Activated CD4-positive, alpha-beta T cell treated with anti-CD3 and anti-CD28 coated beads, Interleukin-2, amount 10 ng/mL, durations not matched to agents 7 days and 5 days (primary cell): ENCODE measurements around the gene SH3BGRL. TPM values are rescaled to one million over a fixed set of nuclear protein-coding genes. Genes with fewer than 3 reads are reported as not detected.

Experiments
- CTCF ChIA-PET: fragments of 350-600 bp; sonication (Branson Sonifier 250); formaldehyde crosslinking; loops from one replicate; lab custom pipeline; 2021; ENCODE audit warnings: antibody characterized with exemption; lab: Charles Lee
- POLR2A ChIA-PET: fragments of 350-600 bp; sonication (Branson Sonifier 250); formaldehyde crosslinking; loops from one replicate; lab custom pipeline; 2021; ENCODE audit warnings: antibody characterized with exemption; lab: Charles Lee
- DNase-seq: peaks from one replicate; pipeline ENCODE4 v3.0.0-alpha.2; 2020
- H3K27ac Mint-ChIP-seq: one replicate; pipeline ENCODE4 v1.8.0; 2021; ENCODE audit warnings: mild to moderate bottlenecking, moderate library complexity, mixed read lengths
- H3K27me3 Mint-ChIP-seq: one replicate; pipeline ENCODE4 v1.8.0; 2021; ENCODE audit warnings: mixed read lengths
- H3K36me3 Mint-ChIP-seq: one replicate; pipeline ENCODE4 v1.8.0; 2021; ENCODE audit warnings: low read depth, mixed read lengths
- H3K4me1 Mint-ChIP-seq: one replicate; pipeline ENCODE4 v1.8.0; 2021; ENCODE audit warnings: mixed read lengths
- H3K4me3 Mint-ChIP-seq: one replicate; pipeline ENCODE4 v1.8.0; 2021; ENCODE audit warnings: mild to moderate bottlenecking, moderate library complexity, mixed read lengths
- H3K9me3 Mint-ChIP-seq: one replicate; pipeline ENCODE4 v1.8.0; 2021; ENCODE audit warnings: mixed read lengths
- total RNA-seq, 2 experiments: library from RNA; stranded (reverse); gene quantifications; one replicate each; pipeline ENCODE4 v1.2.3, GENCODE V29; 2021

SH3BGRL gene
- total RNA-seq, 2 experiments from 2014 or later = 79.8 to 84.9 TPM

DNA sequence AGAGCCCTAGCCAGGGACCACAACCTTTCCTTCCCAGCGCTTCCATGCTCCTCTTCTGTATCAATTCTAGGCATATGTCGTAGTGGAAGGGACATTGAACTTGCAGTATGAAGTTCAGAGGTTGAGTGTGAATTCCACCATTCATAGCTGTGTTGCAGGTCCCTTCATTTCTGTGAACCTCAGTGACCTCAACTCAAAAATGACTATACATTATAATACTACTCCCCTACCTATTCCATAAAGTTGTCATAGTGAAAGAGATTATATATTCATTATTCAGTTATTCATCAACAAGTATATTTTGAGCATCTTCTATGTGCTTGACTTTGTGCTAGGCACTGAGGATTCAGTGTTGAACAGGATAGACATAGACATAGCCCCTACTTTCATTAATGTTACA, 28.0 kb downstream of the SH3BGRL start:
- CTCF ChIA-PET = no interaction called here
- no peak overlapping the region for H3K27ac Mint-ChIP-seq

DNA sequence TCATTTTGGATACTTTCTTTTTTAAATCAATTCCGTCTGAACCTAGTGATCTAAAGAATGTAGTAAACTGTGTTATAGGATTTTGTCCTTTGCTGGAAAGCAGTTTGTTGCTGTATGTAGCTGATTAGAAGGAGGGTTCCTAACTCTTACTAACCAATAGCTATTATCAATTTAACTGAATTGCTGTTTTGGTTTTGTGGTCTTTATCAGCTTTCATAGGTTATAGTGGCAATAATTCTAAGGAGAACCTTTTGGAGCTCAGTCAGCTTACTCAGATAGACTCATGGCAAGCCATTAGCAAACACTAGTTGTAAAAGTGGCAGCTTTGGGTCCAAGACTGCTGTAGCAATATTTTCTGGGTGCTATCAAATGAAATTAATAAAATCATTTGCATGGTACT, 29.6 kb downstream of the SH3BGRL start:
- Mint-ChIP-seq H3K4me1 (no peaks in the 10 kb centered on the region), H3K9me3 (peaks cover 4% of the 10 kb centered on the region), H3K27ac (no peak overlapping the region), H3K27me3 (no peaks in the 10 kb centered on the region), H3K4me3 (no peak overlapping the region), H3K36me3 (peaks cover 23% of the 10 kb centered on the region)
- POLR2A ChIA-PET = no interaction called here
- CTCF ChIA-PET = no interaction called here
- no peak for DNase-seq

More for the DNA sequence above, 28.0 kb downstream of the SH3BGRL start:
- POLR2A ChIA-PET = no interaction called here
- no peak for DNase-seq
- peaks cover 4% of the 10 kb centered on the region for H3K9me3 Mint-ChIP-seq
- no peaks in the 10 kb centered on the region for H3K4me1 Mint-ChIP-seq
- no peak overlapping the region for H3K4me3 Mint-ChIP-seq
- H3K36me3 Mint-ChIP-seq = peaks cover 15% of the 10 kb centered on the region
- H3K27me3 Mint-ChIP-seq = no peaks in the 10 kb centered on the region

DNA sequence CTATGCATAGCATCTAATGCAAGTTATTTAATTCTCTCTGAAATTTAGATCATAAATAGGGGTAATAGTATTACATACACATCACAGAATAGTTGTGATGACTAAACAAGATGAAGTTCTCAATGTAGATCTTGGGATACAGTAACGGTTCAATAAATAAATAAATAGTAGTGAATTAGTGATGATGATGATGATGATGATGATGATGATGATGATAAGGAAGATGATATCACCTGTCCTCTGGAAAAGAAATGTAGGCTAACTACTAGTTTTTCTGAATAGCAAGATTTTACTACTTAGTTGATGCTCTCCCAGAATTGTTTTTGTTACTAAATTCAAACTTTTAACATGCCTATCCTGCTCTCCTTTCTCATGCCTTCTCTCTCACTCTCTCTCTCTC, 30.3 kb downstream of the SH3BGRL start:
- peaks cover 4% of the 10 kb centered on the region for H3K9me3 Mint-ChIP-seq
- H3K27me3 Mint-ChIP-seq = no peaks in the 10 kb centered on the region
- ChIA-PET CTCF (no interaction called here), POLR2A (no interaction called here)
- no peak for DNase-seq
- H3K36me3 Mint-ChIP-seq = peaks cover 29% of the 10 kb centered on the region
- no peaks in the 10 kb centered on the region for H3K4me1 Mint-ChIP-seq
- H3K27ac Mint-ChIP-seq = no peak overlapping the region
- no peak overlapping the region for H3K4me3 Mint-ChIP-seq

DNA sequence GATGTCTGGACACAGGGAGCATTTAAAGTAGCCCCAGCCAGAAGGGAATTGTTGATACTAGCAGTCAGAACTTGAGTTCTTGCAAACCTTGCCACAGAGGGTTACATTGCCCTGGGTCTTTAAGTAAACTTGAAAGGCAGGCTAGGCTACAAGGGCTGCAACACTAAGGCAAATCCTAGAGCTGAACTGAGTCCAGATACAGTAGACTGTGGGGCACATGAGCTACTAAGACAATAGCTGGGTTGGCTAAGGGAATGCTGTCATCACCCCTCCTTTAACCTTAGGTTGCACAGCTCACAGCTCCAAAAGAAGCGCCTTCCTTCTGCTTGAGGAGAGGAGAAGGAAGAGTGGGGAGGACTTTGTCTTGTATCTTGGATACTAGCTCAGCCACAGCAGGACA, 35.6 kb downstream of the SH3BGRL start:
- ChIA-PET CTCF (no interaction called here), POLR2A (no interaction called here)
- DNase-seq = no peak
- Mint-ChIP-seq H3K27ac (no peak overlapping the region), H3K9me3 (peaks cover 12% of the 10 kb centered on the region), H3K36me3 (peaks cover 49% of the 10 kb centered on the region), H3K27me3 (no peaks in the 10 kb centered on the region), H3K4me3 (no peak overlapping the region), H3K4me1 (no peaks in the 10 kb centered on the region)

DNA sequence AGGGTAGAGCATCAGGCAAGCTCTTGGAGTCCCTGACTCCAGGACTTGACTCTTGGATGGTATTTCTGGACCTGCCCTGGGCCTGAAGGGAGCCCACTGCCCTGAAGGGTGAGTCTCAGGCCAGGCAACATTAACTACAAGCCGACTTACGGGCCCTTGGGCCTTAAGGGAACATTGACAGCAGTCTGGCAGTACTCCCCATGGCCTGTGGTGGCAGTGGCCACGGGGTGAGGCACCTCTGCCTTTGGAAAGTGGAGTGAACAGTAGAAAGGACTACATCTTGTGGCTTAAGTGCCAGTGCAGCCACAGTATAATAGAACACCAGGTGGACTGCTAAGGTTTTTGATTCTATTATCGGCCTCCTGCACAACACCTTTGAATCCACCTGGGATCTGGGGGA, 36.3 kb downstream of the SH3BGRL start:
- no peaks in the 10 kb centered on the region for H3K27me3 Mint-ChIP-seq
- H3K4me3 Mint-ChIP-seq = no peak overlapping the region
- H3K9me3 Mint-ChIP-seq = peaks cover 12% of the 10 kb centered on the region
- DNase-seq = no peak
- no peak overlapping the region for H3K27ac Mint-ChIP-seq
- H3K36me3 Mint-ChIP-seq = peaks cover 49% of the 10 kb centered on the region
- CTCF ChIA-PET = no interaction called here
- POLR2A ChIA-PET = no interaction called here
- no peaks in the 10 kb centered on the region for H3K4me1 Mint-ChIP-seq

DNA sequence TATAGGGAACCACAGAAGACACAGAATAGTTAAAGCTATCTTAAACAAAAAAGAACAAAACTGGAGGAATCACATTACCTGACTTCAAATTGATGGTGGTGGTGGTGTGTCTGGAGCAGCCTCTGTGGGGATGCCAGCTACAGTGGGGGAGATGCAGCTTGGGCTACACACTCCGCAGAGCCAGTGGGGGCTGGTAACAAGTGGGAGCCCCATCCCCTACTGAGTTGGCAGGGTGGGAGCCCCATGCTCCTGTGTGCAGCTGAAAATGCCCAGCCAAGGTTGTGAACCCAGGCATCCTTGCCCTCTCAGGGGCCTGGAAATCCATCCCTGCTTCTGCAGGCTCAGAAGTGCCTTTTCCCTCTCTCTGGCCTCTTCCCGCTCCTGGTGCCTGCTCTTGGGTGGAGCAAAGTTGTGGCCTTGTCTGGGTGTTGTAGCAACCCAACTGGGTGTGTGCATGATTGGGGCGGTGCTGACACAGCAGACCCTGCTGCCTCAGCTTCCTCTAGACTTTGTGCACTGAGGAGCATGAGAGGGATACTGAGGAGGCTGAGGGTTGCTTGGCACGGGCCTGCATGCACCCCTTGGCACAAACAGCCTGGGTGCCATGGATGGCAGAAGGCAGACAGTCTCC, 38.9 kb downstream of the SH3BGRL start:
- DNase-seq = no peak
- Mint-ChIP-seq H3K27ac (no peak overlapping the region), H3K27me3 (no peaks in the 10 kb centered on the region), H3K9me3 (peaks cover 8% of the 10 kb centered on the region), H3K4me1 (no peaks in the 10 kb centered on the region), H3K4me3 (no peak overlapping the region), H3K36me3 (peaks cover 39% of the 10 kb centered on the region)
- CTCF ChIA-PET = no interaction called here
- POLR2A ChIA-PET = no interaction called here

DNA sequence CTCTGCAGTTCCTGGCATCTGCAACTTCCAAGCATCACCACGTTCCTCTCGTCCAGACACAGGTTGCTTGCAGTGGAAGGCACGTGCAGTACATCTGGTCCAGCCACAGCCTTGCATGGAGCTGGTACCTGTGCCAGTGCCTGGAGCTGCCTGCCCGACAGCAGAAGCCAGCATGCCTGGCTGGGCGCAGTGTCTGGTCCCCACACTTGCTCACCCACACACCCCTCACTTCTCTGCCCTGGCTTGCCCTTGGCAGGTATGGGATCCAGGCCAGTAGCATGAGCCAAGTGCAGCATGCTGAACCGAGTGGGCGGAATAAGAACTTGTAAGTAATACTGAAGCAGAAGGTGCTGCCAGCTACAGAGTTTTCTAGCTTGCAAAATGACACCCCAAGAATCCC, 39.9 kb downstream of the SH3BGRL start:
- Mint-ChIP-seq H3K9me3 (peaks cover 8% of the 10 kb centered on the region), H3K4me1 (no peaks in the 10 kb centered on the region), H3K4me3 (no peak overlapping the region), H3K36me3 (peaks cover 30% of the 10 kb centered on the region), H3K27ac (no peak overlapping the region), H3K27me3 (no peaks in the 10 kb centered on the region)
- DNase-seq = no peak
- CTCF ChIA-PET = no interaction called here
- POLR2A ChIA-PET = no interaction called here

DNA sequence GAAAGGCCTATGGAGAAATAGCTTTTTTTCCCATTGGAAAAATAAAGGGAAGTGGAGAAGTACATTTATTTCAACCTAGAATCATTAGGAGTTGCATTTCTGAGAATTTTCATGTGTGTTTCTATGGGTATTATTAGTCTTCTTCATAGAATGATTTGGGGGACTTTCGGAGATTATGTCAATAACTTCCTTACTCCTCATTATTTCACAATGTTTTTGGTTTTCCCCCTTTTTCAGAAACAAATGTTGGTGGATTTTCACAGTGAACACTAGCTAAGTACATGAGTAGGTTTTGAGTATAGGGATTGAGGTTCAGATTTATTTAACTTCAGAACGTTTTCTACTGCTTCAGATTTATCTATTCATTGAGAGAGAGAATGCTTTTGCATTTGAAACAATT, 54.0 kb downstream of the SH3BGRL start:
- Mint-ChIP-seq H3K9me3 (no peaks in the 10 kb centered on the region), H3K4me3 (no peak overlapping the region), H3K27ac (no peak overlapping the region), H3K27me3 (no peaks in the 10 kb centered on the region), H3K4me1 (peaks cover 5% of the 10 kb centered on the region), H3K36me3 (peaks cover 2% of the 10 kb centered on the region)
- DNase-seq = no peak
- CTCF ChIA-PET = no interaction called here
- POLR2A ChIA-PET = no interaction called here

DNA sequence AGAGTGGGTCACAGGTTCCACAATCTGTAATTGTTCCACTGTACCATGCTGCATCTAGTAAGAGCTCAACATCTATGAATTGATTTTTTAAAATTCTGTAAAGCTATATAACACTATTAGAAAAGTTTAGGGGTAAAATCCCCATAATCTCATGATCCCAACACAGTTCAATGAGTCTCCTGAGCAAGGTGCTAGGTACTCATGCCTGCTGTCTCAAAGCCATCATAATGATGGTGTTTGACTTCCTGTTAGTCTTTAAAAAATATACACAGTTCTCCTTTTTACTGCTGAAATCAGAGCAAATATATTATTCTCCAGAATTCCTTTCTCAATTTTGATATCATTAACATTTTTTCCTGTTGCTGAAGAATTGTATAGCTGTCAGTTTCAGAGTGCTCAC, 55.9 kb downstream of the SH3BGRL start:
- H3K9me3 Mint-ChIP-seq = no peaks in the 10 kb centered on the region
- POLR2A ChIA-PET = no interaction called here

DNA sequence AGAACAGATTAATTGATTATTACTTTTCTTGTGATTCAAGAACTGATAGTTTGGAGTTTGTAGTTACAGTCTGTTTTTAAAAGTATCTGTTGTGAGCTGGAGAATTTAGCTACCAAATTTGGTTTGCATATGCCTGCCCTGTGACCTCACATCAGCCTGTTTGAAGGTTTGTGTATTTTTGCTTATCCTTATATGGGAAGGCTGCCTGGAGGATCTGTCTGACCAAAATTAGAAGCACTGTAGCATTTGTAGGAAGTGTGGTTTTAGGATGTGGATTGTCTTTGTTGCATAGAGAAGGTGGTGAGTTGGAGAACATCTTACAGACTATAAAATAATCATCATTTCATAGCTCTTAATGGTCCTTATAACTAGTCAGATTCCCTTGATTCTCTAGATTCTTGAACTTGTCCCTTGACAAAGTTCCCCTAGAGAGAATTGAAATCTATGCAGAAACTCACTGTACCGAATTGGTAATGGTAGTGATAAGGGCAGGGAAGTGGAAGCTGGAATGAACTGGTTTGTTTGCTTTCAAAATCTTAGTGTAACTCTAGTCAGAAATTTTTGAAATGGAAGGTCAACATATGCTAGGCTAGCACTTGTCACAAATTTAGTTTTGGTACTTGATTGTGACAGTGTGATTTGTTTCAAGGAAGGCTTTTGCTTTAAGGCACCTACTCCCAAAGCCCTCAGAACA, 57.3 kb downstream of the SH3BGRL start:
- Mint-ChIP-seq H3K4me3 (no peak overlapping the region), H3K36me3 (peaks cover 2% of the 10 kb centered on the region), H3K4me1 (peaks cover 5% of the 10 kb centered on the region), H3K27ac (no peak overlapping the region), H3K9me3 (no peaks in the 10 kb centered on the region), H3K27me3 (no peaks in the 10 kb centered on the region)
- no peak for DNase-seq
- POLR2A ChIA-PET = no interaction called here
- CTCF ChIA-PET = interaction anchor here (0.6 kb wide), 1 partner anchor 131 kb away, joined by 4 read pairs; no protein-coding TSS in a partner anchor

More for the DNA sequence above, 55.9 kb downstream of the SH3BGRL start:
- peaks cover 5% of the 10 kb centered on the region for H3K4me1 Mint-ChIP-seq
- H3K36me3 Mint-ChIP-seq = peaks cover 2% of the 10 kb centered on the region
- no peak overlapping the region for H3K4me3 Mint-ChIP-seq
- no peaks in the 10 kb centered on the region for H3K27me3 Mint-ChIP-seq
- no peak for DNase-seq
- CTCF ChIA-PET = no interaction called here
- no peak overlapping the region for H3K27ac Mint-ChIP-seq

DNA sequence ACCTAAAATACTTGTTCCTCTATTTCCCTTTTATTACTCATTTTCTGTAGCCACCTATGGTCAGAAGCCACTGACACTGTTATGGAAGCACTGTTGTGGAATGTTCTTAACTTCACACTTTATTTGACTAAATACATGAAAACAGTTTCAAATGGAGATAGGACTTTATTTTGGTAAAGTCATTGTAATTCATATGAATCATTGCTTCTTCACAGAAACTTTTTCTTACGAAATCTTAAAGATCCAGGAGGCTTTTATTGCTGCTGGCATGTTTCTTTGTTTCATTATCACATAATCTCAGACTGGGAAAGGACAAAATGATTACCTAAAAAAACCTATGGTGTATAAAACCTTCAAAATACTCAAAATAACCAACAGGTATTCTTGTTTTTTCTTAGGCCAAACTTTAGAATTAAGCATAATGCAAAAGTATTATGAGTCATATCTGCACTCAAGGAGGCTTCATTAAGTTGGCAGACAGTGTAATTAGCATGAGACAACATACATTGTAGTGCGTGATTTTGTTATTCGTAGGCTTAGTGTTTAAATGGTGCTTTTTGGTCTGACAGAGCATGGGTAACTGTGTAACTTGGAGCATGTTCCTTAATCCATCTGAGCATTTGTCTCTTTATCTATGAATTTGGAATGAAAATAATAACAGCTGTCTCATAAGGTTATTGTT, 58.0 kb downstream of the SH3BGRL start:
- POLR2A ChIA-PET = no interaction called here
- CTCF ChIA-PET = no interaction called here
- H3K4me3 Mint-ChIP-seq = no peak overlapping the region
- H3K27ac Mint-ChIP-seq = no peak overlapping the region
- H3K36me3 Mint-ChIP-seq = peaks cover 2% of the 10 kb centered on the region
- no peak for DNase-seq
- no peaks in the 10 kb centered on the region for H3K27me3 Mint-ChIP-seq
- H3K4me1 Mint-ChIP-seq = peaks cover 5% of the 10 kb centered on the region
- H3K9me3 Mint-ChIP-seq = no peaks in the 10 kb centered on the region

DNA sequence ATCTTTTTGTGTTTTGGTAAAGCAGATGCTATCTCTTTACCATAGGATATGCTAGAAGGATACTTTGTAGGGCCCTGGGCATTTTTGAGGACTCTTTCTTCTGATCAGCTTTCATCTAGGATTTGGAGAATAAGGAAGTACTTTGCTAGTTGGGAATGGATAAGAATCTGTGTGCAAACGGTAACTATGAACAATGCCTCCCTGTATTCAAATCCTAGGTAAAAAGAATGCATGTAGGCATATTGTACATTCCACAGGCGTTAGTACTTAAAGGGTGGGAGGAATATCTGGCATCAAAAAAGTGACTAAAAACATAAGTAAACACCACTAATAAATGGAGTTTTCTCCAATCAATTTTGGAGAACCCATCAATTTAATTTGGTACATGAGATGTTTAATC, 59.7 kb downstream of the SH3BGRL start:
- Mint-ChIP-seq H3K4me3 (no peak overlapping the region), H3K4me1 (peaks cover 5% of the 10 kb centered on the region), H3K36me3 (peaks cover 5% of the 10 kb centered on the region), H3K27me3 (no peaks in the 10 kb centered on the region), H3K27ac (no peak overlapping the region), H3K9me3 (no peaks in the 10 kb centered on the region)
- no peak for DNase-seq
- ChIA-PET POLR2A (no interaction called here), CTCF (no interaction called here)

DNA sequence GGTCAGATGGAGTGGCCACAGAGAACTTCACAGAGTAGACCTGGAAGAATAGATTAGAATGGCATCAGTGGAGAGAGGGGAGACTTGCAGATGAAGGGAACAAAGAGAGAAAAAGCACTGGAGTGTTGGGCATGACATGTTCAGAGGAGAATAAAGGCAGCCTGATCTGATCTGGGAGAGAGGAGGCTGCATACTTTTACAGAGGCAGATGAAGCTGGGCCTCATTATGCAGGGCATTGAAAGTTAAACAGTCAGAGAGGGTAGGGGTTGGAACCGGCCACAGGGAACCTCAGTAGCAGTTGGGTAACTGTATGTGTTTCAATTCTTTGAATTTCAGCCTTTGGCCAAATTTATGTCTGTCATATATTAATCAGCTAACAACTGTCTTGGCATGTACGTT, 61.2 kb downstream of the SH3BGRL start:
- CTCF ChIA-PET = interaction anchor here (0.7 kb wide), 1 partner anchor 898 kb away, joined by 3 read pairs; no protein-coding TSS in a partner anchor
- POLR2A ChIA-PET = no interaction called here
- Mint-ChIP-seq H3K27me3 (no peaks in the 10 kb centered on the region), H3K4me3 (no peak overlapping the region), H3K9me3 (no peaks in the 10 kb centered on the region), H3K27ac (no peak overlapping the region), H3K4me1 (peaks cover 5% of the 10 kb centered on the region), H3K36me3 (peaks cover 8% of the 10 kb centered on the region)
- DNase-seq = no peak
